ENCODE results near the gene AP5S1.

AP5S1 gene

DNA sequence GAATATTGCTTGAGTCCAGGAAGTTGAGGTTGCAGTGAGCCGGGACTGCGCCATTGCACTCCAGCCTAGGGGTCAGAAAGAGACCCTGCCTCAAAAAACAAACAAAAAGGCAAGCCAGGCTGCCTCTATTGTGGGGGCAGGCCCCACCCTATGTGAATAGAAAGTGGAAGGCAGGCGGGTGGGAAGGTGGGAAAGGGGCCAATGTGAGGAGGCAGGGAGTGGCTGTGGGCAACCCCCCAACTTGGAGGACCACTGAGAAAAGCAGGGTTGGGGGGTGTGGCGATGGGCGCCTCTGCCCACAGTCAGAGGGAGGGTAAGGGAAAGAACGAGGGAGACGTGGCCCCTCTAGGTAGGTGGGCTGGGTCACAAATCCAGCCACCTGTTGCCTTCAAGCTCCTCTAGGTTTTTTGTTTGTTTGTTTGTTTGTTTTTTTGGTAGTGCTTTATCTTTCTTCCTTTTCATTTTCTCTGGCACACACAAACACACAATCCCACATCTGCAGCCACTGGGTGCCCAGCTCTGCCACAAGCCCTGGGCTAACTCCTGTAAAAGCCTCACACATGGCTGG is 5.3 kb upstream of the AP5S1 start:
- Histone ChIP-seq H3K4me2 (ENCODE audit: low read depth, low read length, poor library complexity, severe bottlenecking) (peak overlapping the region; percentile 60), H3K9me2 (replicated peaks; ENCODE audit: low read depth, low read length) (no peaks in the 10 kb centered on the region), H2AFZ (ENCODE audit: low read length) (no peak overlapping the region), H3K27me3 (ENCODE audit: insufficient read depth, low read length, poor library complexity, severe bottlenecking) (no peaks in the 10 kb centered on the region), H4K20me1 (ENCODE audit: insufficient read depth, low read length, poor library complexity, severe bottlenecking) (no peaks in the 10 kb centered on the region), H3K4me1 (ENCODE audit: insufficient read depth, low read length, poor library complexity, severe bottlenecking) (peaks cover 60% of the 10 kb centered on the region), H3K79me2 (ENCODE audit: insufficient read depth, low read length) (no peaks in the 10 kb centered on the region), H3F3A (ENCODE audit: low read depth) (no peaks in the 10 kb centered on the region), H3K36me3 (ENCODE audit: insufficient read depth, low read length) (no peaks in the 10 kb centered on the region), H3K9ac (ENCODE audit: low read depth, low read length, poor library complexity, severe bottlenecking) (peak overlapping the region; percentile 60), H3K9me3 (ENCODE audit: insufficient read depth, low read depth, low read length) (no peaks in the 10 kb centered on the region), H3K4me3 (ENCODE audit: low read length, poor library complexity, severe bottlenecking) (peak overlapping the region; percentile 48)
- no peak for TF ChIP-seq CTCF (conservative IDR thresholded peaks at IDR 0.05; ENCODE audit: low read length)
- TF ChIP-seq EZH2phosphoT487 (IDR thresholded peaks at IDR 0.05; ENCODE audit: borderline replicate concordance): no peak

DNA sequence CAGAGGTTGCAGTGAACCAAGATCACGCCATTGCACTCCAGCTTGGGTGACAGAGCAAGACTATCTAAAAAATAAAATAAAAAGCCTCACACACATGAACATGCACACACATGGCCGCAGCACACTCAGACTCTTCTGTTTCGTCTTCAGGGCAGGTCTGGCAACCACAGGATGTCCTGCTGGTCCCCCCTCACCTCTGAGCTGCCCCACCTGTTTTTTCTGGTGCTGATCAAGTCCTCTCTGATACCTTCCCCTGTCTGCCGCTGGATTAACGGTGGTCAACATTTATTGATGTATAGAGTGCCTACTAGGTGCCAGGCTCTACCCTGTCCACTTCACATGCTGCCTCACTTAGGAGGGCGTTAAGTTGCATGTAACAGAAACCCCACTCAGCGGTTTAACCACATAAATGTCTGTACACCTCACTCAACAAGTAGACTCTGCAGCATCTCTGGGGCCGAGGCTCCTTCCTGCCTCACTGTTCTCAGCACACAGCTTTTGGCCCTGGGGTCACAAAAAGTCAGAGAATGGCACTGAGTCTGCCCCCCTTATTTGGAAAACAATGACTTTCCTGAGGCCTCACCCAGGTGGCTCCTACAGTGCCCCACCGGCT is 4.5 kb upstream of the AP5S1 start:
- Histone ChIP-seq H4K20me1 (ENCODE audit: insufficient read depth, low read length, poor library complexity, severe bottlenecking) (no peaks in the 10 kb centered on the region), H3K4me1 (ENCODE audit: insufficient read depth, low read length, poor library complexity, severe bottlenecking) (peaks cover 60% of the 10 kb centered on the region)

More for the DNA sequence above, 4.5 kb upstream of the AP5S1 start:
- no peaks in the 10 kb centered on the region for H3K9me3 ChIP-seq (ENCODE audit: insufficient read depth, low read depth, low read length)
- H3K4me3 ChIP-seq (ENCODE audit: low read length, poor library complexity, severe bottlenecking): peak overlapping the region; percentile 48
- no peaks in the 10 kb centered on the region for H3K9me2 ChIP-seq (replicated peaks; ENCODE audit: low read depth, low read length)
- peak overlapping the region; percentile 76 for H2AFZ ChIP-seq (ENCODE audit: low read length)
- H3K27me3 ChIP-seq (ENCODE audit: insufficient read depth, low read length, poor library complexity, severe bottlenecking): no peaks in the 10 kb centered on the region
- no peak for TF ChIP-seq EZH2phosphoT487 (IDR thresholded peaks at IDR 0.05; ENCODE audit: borderline replicate concordance)
- TF ChIP-seq CTCF (conservative IDR thresholded peaks at IDR 0.05; ENCODE audit: low read length): no peak
- H3K9ac ChIP-seq (ENCODE audit: low read depth, low read length, poor library complexity, severe bottlenecking): peak overlapping the region; percentile 60
- no peaks in the 10 kb centered on the region for H3F3A ChIP-seq (ENCODE audit: low read depth)
- H3K36me3 ChIP-seq (ENCODE audit: insufficient read depth, low read length): no peaks in the 10 kb centered on the region
- H3K4me2 ChIP-seq (ENCODE audit: low read depth, low read length, poor library complexity, severe bottlenecking): peak overlapping the region; percentile 60
- peaks cover under 1% of the 10 kb centered on the region; the same call in 1 of the 2 replicates for H3K79me2 ChIP-seq (ENCODE audit: insufficient read depth, low read length)
